Smooth muscle cell (in vitro differentiated cells): ENCODE measurements around the gene EYA2. TPM values are rescaled to one million over a fixed set of nuclear protein-coding genes. Genes with fewer than 3 reads are reported as not detected.
"Not testable (repeated sequence)": the region's sequence is repeated elsewhere in the genome, so short reads cannot be mapped to it uniquely, and the experiment has no call there.

Source experiments
- DNase-seq: peaks from one replicate; lab custom pipeline; 2025; ENCODE audit not compliant: unreplicated experiment; lab: John Stamatoyannopoulos, UW
- H2AFZ ChIP-seq: fragments of 200-600 bp; sonication (generic); 2 replicates; pipeline ENCODE4 v1.6.0; 2016; ENCODE audit warnings: antibody characterized with exemption, low read depth, mild to moderate bottlenecking
- H3F3A ChIP-seq: fragments of 200-600 bp; sonication (generic); 2 replicates; pipeline ENCODE4 v1.6.0; 2017; ENCODE audit warnings: antibody characterized with exemption, low read depth
- H3K27ac ChIP-seq: fragments of 200-600 bp; sonication (generic); 2 replicates; pipeline ENCODE4 v1.5.1; 2016; ENCODE audit warnings: low read depth, mild to moderate bottlenecking
- H3K27me3 ChIP-seq: fragments of 200-600 bp; sonication (generic); 2 replicates; pipeline ENCODE4 v1.6.1; 2016; ENCODE audit warnings: low read depth, mild to moderate bottlenecking
- H3K36me3 ChIP-seq: fragments of 200-600 bp; sonication (generic); 2 replicates; pipeline ENCODE4 v1.5.1; 2016; ENCODE audit warnings: low read depth
- H3K4me1 ChIP-seq: fragments of 200-600 bp; sonication (generic); 2 replicates; pipeline ENCODE4 v1.5.1; 2016; ENCODE audit warnings: low read depth
- H3K4me2 ChIP-seq: fragments of 200-600 bp; sonication (generic); 2 replicates; pipeline ENCODE4 v1.6.0; 2016; ENCODE audit warnings: mild to moderate bottlenecking
- H3K4me3 ChIP-seq: fragments of 200-600 bp; sonication (generic); 2 replicates; pipeline ENCODE4 v1.5.1; 2016; ENCODE audit warnings: mild to moderate bottlenecking
- H3K79me2 ChIP-seq: fragments of 200-600 bp; sonication (generic); 2 replicates; pipeline ENCODE4 v1.6.0; 2016; ENCODE audit warnings: low read depth, mild to moderate bottlenecking
- H3K9ac ChIP-seq: fragments of 200-600 bp; sonication (generic); 2 replicates; pipeline ENCODE4 v1.6.0; 2016; ENCODE audit warnings: low read depth
- H3K9me3 ChIP-seq: fragments of 200-600 bp; sonication (generic); replicated peaks from 2 replicates; pipeline ENCODE4 v1.5.1; 2016; ENCODE audit warnings: low read depth
- H4K20me1 ChIP-seq: fragments of 200-600 bp; sonication (generic); 2 replicates; pipeline ENCODE4 v1.6.0; 2016; ENCODE audit warnings: low read depth
- CTCF ChIP-seq: fragments of 200-600 bp; sonication (generic); IDR thresholded peaks from 2 replicates; pipeline ENCODE4 v1.5.1; 2017; ENCODE audit warnings: borderline replicate concordance, mild to moderate bottlenecking, antibody characterized with exemption; ENCODE audit not compliant: insufficient read depth, poor library complexity, severe bottlenecking
- WGBS: methylation state at CpG from one replicate; pipeline ENCODE4 v1.1.7; 2016; ENCODE audit warnings: low lambda C conversion rate; 5-methylcytosine and 5-hydroxymethylcytosine counted together
- polyA plus RNA-seq: library from polyadenylated mRNA; unstranded; fragments of >200 nt; fragmentation: Nextera tagmentation; extraction: Ambion mirVana; gene quantifications from 2 replicates; pipeline ENCODE4 v1.2.1, GENCODE V29; 2016
- total RNA-seq: library from RNA; depleted of rRNA; stranded (reverse); fragments of >200 nt; gene quantifications from 2 replicates; pipeline ENCODE4 v1.2.3, GENCODE V29; 2014

EYA2 gene
- total and polyA plus RNA-seq, 2 experiments from 2014 or later = 0.98 to 1.3 TPM

- no peak for DNase-seq
- H2AFZ ChIP-seq = no peak overlapping the region
Measured at GRCh38 chr20:46959081-46959692, 64.5 kb downstream of the EYA2 start.

GRCh38 chr20:46959821-46960220 lies 65.2 kb downstream of the EYA2 start:
- no peak overlapping the region for H3K27ac ChIP-seq
- no peak overlapping the region for H3K4me3 ChIP-seq
- H3F3A ChIP-seq = no peaks in the 10 kb centered on the region
- WGBS = 92% methylated on average over 9 of the region's 9 CpGs
- H2AFZ ChIP-seq = no peak overlapping the region
- DNase-seq = no peak
- H3K36me3 ChIP-seq = no peaks in the 10 kb centered on the region
- H3K4me1 ChIP-seq = no peaks in the 10 kb centered on the region
- H3K79me2 ChIP-seq = no peaks in the 10 kb centered on the region
- no peaks in the 10 kb centered on the region for H3K27me3 ChIP-seq
- H4K20me1 ChIP-seq = no peaks in the 10 kb centered on the region
- no peaks in the 10 kb centered on the region for H3K9me3 ChIP-seq
- H3K4me2 ChIP-seq = no peak overlapping the region
- no peak for TF ChIP-seq CTCF
- H3K9ac ChIP-seq = no peak overlapping the region

More at GRCh38 chr20:46959081-46959692, 64.5 kb downstream of the EYA2 start:
- Histone ChIP-seq H4K20me1 (no peaks in the 10 kb centered on the region), H3K4me1 (no peaks in the 10 kb centered on the region), H3K27me3 (no peaks in the 10 kb centered on the region), H3K9ac (no peak overlapping the region), H3K9me3 (no peaks in the 10 kb centered on the region), H3F3A (no peaks in the 10 kb centered on the region), H3K4me3 (no peak overlapping the region), H3K36me3 (no peaks in the 10 kb centered on the region), H3K27ac (peak overlapping the region; percentile 66), H3K4me2 (no peak overlapping the region), H3K79me2 (no peaks in the 10 kb centered on the region)
- WGBS = 80% methylated on average over 13 of the region's 13 CpGs
- TF ChIP-seq CTCF = no peak

- no peaks in the 10 kb centered on the region for H3K4me1 ChIP-seq
- H3K79me2 ChIP-seq = no peaks in the 10 kb centered on the region
- no peaks in the 10 kb centered on the region for H3K36me3 ChIP-seq
- no peak overlapping the region for H2AFZ ChIP-seq
- no peak overlapping the region for H3K27ac ChIP-seq
- H3F3A ChIP-seq = no peaks in the 10 kb centered on the region
- DNase-seq = no peak
- 85% methylated on average over 11 of the region's 11 CpGs for WGBS
- no peaks in the 10 kb centered on the region for H3K27me3 ChIP-seq
- H3K9ac ChIP-seq = no peak overlapping the region
- no peaks in the 10 kb centered on the region for H3K9me3 ChIP-seq
- no peak for TF ChIP-seq CTCF
- H4K20me1 ChIP-seq = no peaks in the 10 kb centered on the region
- H3K4me3 ChIP-seq = no peak overlapping the region
- no peak overlapping the region for H3K4me2 ChIP-seq
Measured at GRCh38 chr20:46960536-46960935, 65.9 kb downstream of the EYA2 start.

GRCh38 chr20:46961968-46962367 lies 67.3 kb downstream of the EYA2 start:
- DNase-seq, H3K4me1 ChIP-seq: not testable (repeated sequence)

More at GRCh38 chr20:46961968-46962367, 67.3 kb downstream of the EYA2 start:
- H2AFZ ChIP-seq, H3K9ac ChIP-seq, H3K4me2 ChIP-seq, H3K79me2 ChIP-seq, H3K36me3 ChIP-seq, H3K27me3 ChIP-seq, H4K20me1 ChIP-seq, H3K27ac ChIP-seq, H3K4me3 ChIP-seq, H3F3A ChIP-seq, H3K9me3 ChIP-seq: not testable (repeated sequence)
- 100% methylated on average over 4 of the region's 4 CpGs for WGBS
